Activated CD4-positive, alpha-beta T cell treated with anti-CD3 and anti-CD28 coated beads, Interleukin-2, amount 50 U/mL, for 4 hours (primary cell): ENCODE data around the gene NPC1.
"Not testable (repeated sequence)": the region's sequence is repeated elsewhere in the genome, so short reads cannot be mapped to it uniquely, and the experiment has no call there.

Experiments used
- DNase-seq, 2 experiments: peaks; one replicate each; pipeline ENCODE4 v3.0.0-alpha.2; 2020

The NPC1 gene

GRCh38 chr18:23608211-23608610, 21.9 kb upstream of the NPC1 start:
- no peak for DNase-seq

- DNase-seq = no peak
Observed at GRCh38 chr18:23605941-23606340, 19.6 kb upstream of the NPC1 start.

- DNase-seq = no peak
Observed at GRCh38 chr18:23599809-23600208, 13.5 kb upstream of the NPC1 start.

- DNase-seq = no peak
Observed at GRCh38 chr18:23596183-23596582, 9.9 kb upstream of the NPC1 start.

- no peak for DNase-seq
Observed at GRCh38 chr18:23595591-23595990, 9.3 kb upstream of the NPC1 start.

GRCh38 chr18:23593720-23594119, 7.4 kb upstream of the NPC1 start:
- no peak for DNase-seq

GRCh38 chr18:23592911-23593310, 6.6 kb upstream of the NPC1 start:
- DNase-seq = no peak

- DNase-seq = no peak
Observed at GRCh38 chr18:23591011-23591410, 4.7 kb upstream of the NPC1 start.

- DNase-seq = no peak
Observed at GRCh38 chr18:23588836-23589560, 2.7 kb upstream of the NPC1 start.

- DNase-seq = no peak
Observed at GRCh38 chr18:23587220-23587642, 925 bp upstream of the NPC1 start.

GRCh38 chr18:23585897-23586248, 433 bp downstream of the NPC1 start:
- DNase-seq = no peak

- peak in 1 of 2 experiments; percentile 3 for DNase-seq
Observed at GRCh38 chr18:23585007-23585871, 1.1 kb downstream of the NPC1 start.

GRCh38 chr18:23584019-23584983, 2.0 kb downstream of the NPC1 start:
- DNase-seq = no peak

GRCh38 chr18:23583071-23583865, 3.0 kb downstream of the NPC1 start:
- DNase-seq = no peak

GRCh38 chr18:23580677-23581367, 5.5 kb downstream of the NPC1 start:
- no peak for DNase-seq

GRCh38 chr18:23578891-23579653, 7.2 kb downstream of the NPC1 start:
- no peak for DNase-seq

GRCh38 chr18:23578067-23578701, 8.1 kb downstream of the NPC1 start:
- DNase-seq = no peak

- not testable (repeated sequence) for DNase-seq
Observed at GRCh38 chr18:23577521-23577920, 8.8 kb downstream of the NPC1 start.

- DNase-seq = no peak
Observed at GRCh38 chr18:23575309-23575651, 11.0 kb downstream of the NPC1 start.

- no peak for DNase-seq
Observed at GRCh38 chr18:23574611-23575308, 11.5 kb downstream of the NPC1 start.
